ENCODE measurements around the gene LDHAL6A.

LDHAL6A gene

GRCh38 chr11:18419040-18419439, 36.6 kb upstream of the LDHAL6A start (continued):
- no peak for TF ChIP-seq ZSCAN30 (tag by site-specific recombination; IDR thresholded peaks at IDR 0.05)
- no peak for TF ChIP-seq ZBTB44 (tag by site-specific recombination; IDR thresholded peaks at IDR 0.05)
- no peak for TF ChIP-seq OSR2 (tag by site-specific recombination; IDR thresholded peaks at IDR 0.05)
- no peak for TF ChIP-seq ZNF560 (tag by site-specific recombination; IDR thresholded peaks at IDR 0.05; ENCODE audit: borderline replicate concordance)
- no peak for TF ChIP-seq ZBTB1 (tag by site-specific recombination; IDR thresholded peaks at IDR 0.05)
- TF ChIP-seq HIC1 (tag by site-specific recombination; IDR thresholded peaks at IDR 0.05), result no peak
- no peak for TF ChIP-seq ZNF292 (tag by site-specific recombination; IDR thresholded peaks at IDR 0.05; ENCODE audit: borderline replicate concordance, low read depth)

- POLR2A ChIA-PET, result no interaction called here
- Histone ChIP-seq H3K4me3 (ENCODE audit: low read depth, low read length) (no peak overlapping the region), H3K4me1 (ENCODE audit: control insufficient read depth, insufficient read depth, low read length) (no peaks in the 10 kb centered on the region), H3K36me3 (ENCODE audit: control insufficient read depth in 2 of 2, insufficient read depth in 1 of 2, low read length in 2 of 2) (no peaks in the 10 kb centered on the region), H3K9me3 (ENCODE audit: control insufficient read depth, insufficient read depth, low read depth, low read length) (no peaks in the 10 kb centered on the region), H3K27ac (ENCODE audit: extremely low read depth, low read depth, low read length) (no peak overlapping the region)
- TF ChIP-seq ZNF138 (tag by site-specific recombination; IDR thresholded peaks at IDR 0.05; ENCODE audit: borderline replicate concordance) (no peak), ZNF692 (tag by site-specific recombination; IDR thresholded peaks at IDR 0.05) (no peak), ZSCAN23 (tag by site-specific recombination; IDR thresholded peaks at IDR 0.05) (no peak), PRDM1 (tag by site-specific recombination; IDR thresholded peaks at IDR 0.05) (no peak), ZNF354C (tag by site-specific recombination; IDR thresholded peaks at IDR 0.05; ENCODE audit: borderline replicate concordance, low read depth) (no peak), KLF16 (tag by site-specific recombination; IDR thresholded peaks at IDR 0.05) (no peak), ZNF26 (tag by site-specific recombination; IDR thresholded peaks at IDR 0.05) (no peak), ZNF391 (tag by site-specific recombination; IDR thresholded peaks at IDR 0.05; ENCODE audit: borderline replicate concordance, low read depth) (no peak), ZNF514 (tag by site-specific recombination; IDR thresholded peaks at IDR 0.05) (no peak), ZNF843 (tag by site-specific recombination; IDR thresholded peaks at IDR 0.05) (no peak), ZNF777 (tag by site-specific recombination; IDR thresholded peaks at IDR 0.05; ENCODE audit: borderline replicate concordance) (no peak), ZBTB1 (tag by site-specific recombination; IDR thresholded peaks at IDR 0.05) (no peak), ZNF37A (tag by site-specific recombination; IDR thresholded peaks at IDR 0.05) (no peak), ZNF654 (tag by site-specific recombination; IDR thresholded peaks at IDR 0.05; ENCODE audit: low read depth) (no peak), PRDM6 (tag by site-specific recombination; IDR thresholded peaks at IDR 0.05) (no peak), IKZF3 (tag by site-specific recombination; IDR thresholded peaks at IDR 0.05) (no peak)
- TF ChIP-seq, protein P1, sequence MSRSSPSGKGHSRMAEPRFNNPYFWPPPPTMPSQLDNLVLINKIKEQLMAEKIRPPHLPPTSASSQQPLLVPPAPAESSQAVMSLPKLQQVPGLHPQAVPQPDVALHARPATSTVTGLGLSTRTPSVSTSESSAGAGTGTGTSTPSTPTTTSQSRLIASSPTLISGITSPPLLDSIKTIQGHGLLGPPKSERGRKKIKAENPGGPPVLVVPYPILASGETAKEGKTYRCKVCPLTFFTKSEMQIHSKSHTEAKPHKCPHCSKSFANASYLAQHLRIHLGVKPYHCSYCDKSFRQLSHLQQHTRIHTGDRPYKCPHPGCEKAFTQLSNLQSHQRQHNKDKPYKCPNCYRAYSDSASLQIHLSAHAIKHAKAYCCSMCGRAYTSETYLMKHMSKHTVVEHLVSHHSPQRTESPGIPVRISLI (tag by site-specific recombination; IDR thresholded peaks at IDR 0.05), result no peak
- TF ChIP-seq, protein P2, sequence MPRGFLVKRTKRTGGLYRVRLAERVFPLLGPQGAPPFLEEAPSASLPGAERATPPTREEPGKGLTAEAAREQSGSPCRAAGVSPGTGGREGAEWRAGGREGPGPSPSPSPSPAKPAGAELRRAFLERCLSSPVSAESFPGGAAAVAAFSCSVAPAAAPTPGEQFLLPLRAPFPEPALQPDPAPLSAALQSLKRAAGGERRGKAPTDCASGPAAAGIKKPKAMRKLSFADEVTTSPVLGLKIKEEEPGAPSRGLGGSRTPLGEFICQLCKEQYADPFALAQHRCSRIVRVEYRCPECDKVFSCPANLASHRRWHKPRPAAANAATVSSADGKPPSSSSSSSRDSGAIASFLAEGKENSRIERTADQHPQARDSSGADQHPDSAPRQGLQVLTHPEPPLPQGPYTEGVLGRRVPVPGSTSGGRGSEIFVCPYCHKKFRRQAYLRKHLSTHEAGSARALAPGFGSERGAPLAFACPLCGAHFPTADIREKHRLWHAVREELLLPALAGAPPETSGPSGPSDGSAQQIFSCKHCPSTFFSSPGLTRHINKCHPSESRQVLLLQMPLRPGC (tag by site-specific recombination; IDR thresholded peaks at IDR 0.05), result no peak
- CTCF ChIA-PET, result no interaction called here
These were observed 35.6 kb upstream of the LDHAL6A start for GRCh38 chr11:18420067-18420466.

All from HEK293 (cell line).